IMR-90 (cell line): Measurements from ENCODE around the gene ABHD17A. TPM values are rescaled to one million over a fixed set of nuclear protein-coding genes. Genes with fewer than 3 reads are reported as not detected.

ENCODE experiments used
- ATAC-seq: fragments of 200-7000 bp; cut with Tn5 transposase; 2 replicates; pipeline ENCODE4 v1.9.1; 2020; ENCODE audit warnings: low read depth, mild to moderate bottlenecking, moderate library complexity
- BruUV-seq: library from RNA; stranded (reverse); fragments of 400-500 nt; replicated peaks from 2 replicates; lab custom pipeline; 2021; lab: Mats Ljungman, UMichigan
- CTCF ChIA-PET: fragments of 300-600 bp; formaldehyde crosslinking; extraction: SDS; loops from one replicate; lab custom pipeline; 2021; ENCODE audit warnings: antibody characterized with exemption; lab: Yijun Ruan, JAX
- POLR2A ChIA-PET: fragments of 300-600 bp; sonication (Branson Sonifier 250); formaldehyde crosslinking; loops from one replicate; lab custom pipeline; 2022; ENCODE audit warnings: antibody characterized with exemption; ENCODE audit not compliant: unreplicated experiment; lab: Charles Lee
- DNase-seq: peaks from one replicate; pipeline ENCODE4 v3.0.0; 2013
- H2AFZ ChIP-seq: replicated peaks from 2 replicates; pipeline ENCODE3; 2013; ENCODE audit warnings: low read length, mild to moderate bottlenecking; ENCODE audit not compliant: poor library complexity
- H2AK5ac ChIP-seq: 2 replicates; pipeline ENCODE4 v1.6.1; 2013; ENCODE audit warnings: low read depth, low read length, inconsistent platforms
- H2AK9ac ChIP-seq: replicated peaks from 2 replicates; pipeline ENCODE3; 2013; ENCODE audit warnings: mild to moderate bottlenecking, low read depth, low read length, moderate library complexity; ENCODE audit not compliant: poor library complexity
- H2BK120ac ChIP-seq: 2 replicates; pipeline ENCODE4 v1.6.1; 2013; ENCODE audit warnings: low read depth, low read length, inconsistent platforms
- H2BK15ac ChIP-seq: 3 replicates; pipeline ENCODE4 v1.6.1; 2013; ENCODE audit warnings: low read depth, low read length, inconsistent platforms
- H2BK20ac ChIP-seq: 2 replicates; pipeline ENCODE4 v1.6.1; 2013; ENCODE audit warnings: low read depth, mild to moderate bottlenecking, inconsistent platforms, low read length, moderate library complexity
- H2BK5ac ChIP-seq: 2 replicates; pipeline ENCODE4 v1.6.1; 2013; ENCODE audit warnings: mild to moderate bottlenecking, low read depth, low read length, inconsistent platforms; ENCODE audit not compliant: poor library complexity, severe bottlenecking
- H3K14ac ChIP-seq: replicated peaks from 2 replicates; pipeline ENCODE4 v1.6.1; 2013; ENCODE audit warnings: low read depth, low read length, inconsistent platforms
- H3K18ac ChIP-seq: 2 replicates; pipeline ENCODE4 v1.6.1; 2013; ENCODE audit warnings: low read depth, low read length, control low read depth
- H3K23ac ChIP-seq: 2 replicates; pipeline ENCODE4 v1.6.1; 2013; ENCODE audit warnings: low read depth, low read length, inconsistent platforms
- H3K27ac ChIP-seq: 2 replicates; pipeline ENCODE4 v1.5.1; 2013; ENCODE audit warnings: mild to moderate bottlenecking, control low read depth, low read length; ENCODE audit not compliant: insufficient read depth
- H3K27me3 ChIP-seq: 2 replicates; pipeline ENCODE4 v1.6.1; 2013; ENCODE audit warnings: low read length; ENCODE audit not compliant: control insufficient read depth, insufficient read depth
- H3K36me3 ChIP-seq: 2 replicates; pipeline ENCODE4 v1.6.1; 2013; ENCODE audit warnings: low read length, mixed read lengths; ENCODE audit not compliant: control insufficient read depth, insufficient read depth
- H3K4ac ChIP-seq: 2 replicates; pipeline ENCODE4 v1.6.1; 2013; ENCODE audit warnings: low read depth, low read length, inconsistent platforms
- H3K4me1 ChIP-seq: 2 replicates; pipeline ENCODE4 v1.6.1; 2013; ENCODE audit warnings: low read length, mixed read lengths; ENCODE audit not compliant: control insufficient read depth, insufficient read depth
- H3K4me2 ChIP-seq: 2 replicates; pipeline ENCODE4 v1.6.1; 2013; ENCODE audit warnings: low read depth, mild to moderate bottlenecking, control low read depth, low read length, moderate library complexity
- H3K4me3 ChIP-seq: 2 replicates; pipeline ENCODE4 v1.5.1; 2013; ENCODE audit warnings: low read depth, mild to moderate bottlenecking, control low read depth, low read length, moderate library complexity; ENCODE audit not compliant: insufficient read depth
- H3K56ac ChIP-seq: 2 replicates; pipeline ENCODE4 v1.6.1; 2013; ENCODE audit warnings: low read length, inconsistent platforms; ENCODE audit not compliant: insufficient read depth; ENCODE audit errors: extremely low read depth
- H3K79me1 ChIP-seq, 2 experiments: 2 replicates each; pipeline ENCODE4 v1.6.1; 2013; ENCODE audit warnings: low read length in 2 of 2, inconsistent platforms in 1 of 2, low read depth in 1 of 2
- H3K9ac ChIP-seq: 2 replicates; pipeline ENCODE4 v1.6.1; 2013; ENCODE audit warnings: low read depth, low read length, control low read depth
- H3K9me1 ChIP-seq: 2 replicates; pipeline ENCODE4 v1.6.1; 2013; ENCODE audit warnings: low read length, inconsistent platforms; ENCODE audit not compliant: insufficient read depth
- H3K9me3 ChIP-seq: 2 replicates; pipeline ENCODE4 v1.6.1; 2013; ENCODE audit warnings: low read length; ENCODE audit not compliant: control insufficient read depth, insufficient read depth
- H4K20me1 ChIP-seq: 2 replicates; pipeline ENCODE4 v1.6.1; 2013; ENCODE audit warnings: low read length, inconsistent platforms; ENCODE audit not compliant: insufficient read depth
- H4K5ac ChIP-seq: 2 replicates; pipeline ENCODE4 v1.6.1; 2013; ENCODE audit warnings: mild to moderate bottlenecking, low read depth, low read length, control low read depth
- H4K8ac ChIP-seq, 2 experiments: 2 replicates each; pipeline ENCODE4 v1.6.1; 2013; ENCODE audit warnings: low read depth in 2 of 2, low read length in 2 of 2, control low read depth in 1 of 2, inconsistent platforms in 1 of 2
- H4K91ac ChIP-seq: 2 replicates; pipeline ENCODE4 v1.6.1; 2013; ENCODE audit warnings: low read depth, low read length, inconsistent platforms; ENCODE audit not compliant: insufficient read depth
- CEBPB ChIP-seq: IDR thresholded peaks from 2 replicates; pipeline ENCODE4 v1.6.1; 2012; ENCODE audit warnings: low read depth, low read length, improper control_type of control experiment
- CTCF ChIP-seq: conservative IDR thresholded peaks from 2 replicates; pipeline ENCODE4 v1.5.1; 2012; ENCODE audit warnings: mild to moderate bottlenecking, low read depth, low read length, improper control_type of control experiment
- MAFK ChIP-seq: IDR thresholded peaks from 2 replicates; pipeline ENCODE4 v1.6.1; 2012; ENCODE audit warnings: low read depth, low read length, improper control_type of control experiment
- MXI1 ChIP-seq: IDR thresholded peaks from 2 replicates; pipeline ENCODE4 v1.6.1; 2012; ENCODE audit warnings: low read depth, mild to moderate bottlenecking, low read length, moderate library complexity, borderline replicate concordance
- RCOR1 ChIP-seq: IDR thresholded peaks from 2 replicates; pipeline ENCODE4 v1.6.1; 2012; ENCODE audit warnings: mild to moderate bottlenecking, low read length, improper control_type of control experiment; ENCODE audit not compliant: insufficient replicate concordance
- WGBS, 2 experiments: methylation state at CpG; one replicate each; pipeline versions ENCODE4 v1.1.5 to v1.1.7; 2013; ENCODE audit warnings: missing lambda C conversion rate in 2 of 2; ENCODE audit not compliant: insufficient read length in 1 of 2; ENCODE audit errors: extremely low coverage in 2 of 2; 5-methylcytosine and 5-hydroxymethylcytosine counted together
- dilution Hi-C: fragments of 300-500 bp; cut with HindIII; formaldehyde crosslinking; loops from one replicate; pipeline ENCODE4 v1.14.3; 2018; ENCODE audit warnings: low sequenced_read_pairs; ENCODE audit not compliant: unreplicated experiment
- in situ Hi-C: fragments of 300-500 bp; cut with MboI; formaldehyde crosslinking; loops from 3 replicates; pipeline ENCODE4 v1.14.3; 2019; ENCODE audit warnings: low sequenced_read_pairs, inconsistent platforms, mixed read lengths
- intact Hi-C: fragments of 100-400 bp; cut with micrococcal nuclease; formaldehyde crosslinking; loops from 2 replicates; pipeline ENCODE4 v1.10.0; 2022
- polyA plus RNA-seq, 3 experiments: library from polyadenylated mRNA; depleted of rRNA; stranded (reverse); fragments of >200 nt; gene quantifications; 2 replicates each; pipeline ENCODE4 v1.2.3, GENCODE V29; 2012; ENCODE audit warnings: low replicate concordance in 1 of 3
- total RNA-seq: library from RNA; depleted of rRNA; stranded (reverse); fragments of >200 nt; gene quantifications from 2 replicates; pipeline ENCODE4 v1.2.3, GENCODE V29; 2012

Gene ABHD17A
- total and polyA plus RNA-seq, 2 of the 4 experiments (the other 2 are of a cell fraction): 37.8 to 76.2 TPM

- Histone ChIP-seq H3K9me3 (no peaks in the 10 kb centered on the region), H2AK5ac (peak overlapping the region; percentile 100), H3K14ac (peak overlapping the region; percentile 97), H3K4me1 (peaks cover 51% of the 10 kb centered on the region), H3K9ac (peak overlapping the region; percentile 88), H3K27ac (peak overlapping the region; percentile 98), H3K18ac (peak overlapping the region; percentile 77; the same call in 1 of the 2 replicates), H3K27me3 (no peaks in the 10 kb centered on the region), H2BK15ac (peak overlapping the region; percentile 56; the same call in 1 of the 3 replicates), H2BK20ac (peak overlapping the region; percentile 51; the same call in 1 of the 2 replicates), H3K9me1 (peaks cover 7% of the 10 kb centered on the region; the same call in 1 of the 2 replicates), H3K4me3 (peak overlapping the region; percentile 33), H3K4ac (peak overlapping the region; percentile 98), H3K4me2 (peak overlapping the region; percentile 90), H2BK5ac (peak overlapping the region; percentile 94), H2BK120ac (peak overlapping the region; percentile 80), H3K56ac (peak overlapping the region; percentile 35), H4K8ac (peak overlapping the region; percentile 88 to 93), H4K91ac (peak overlapping the region; percentile 97), H4K20me1 (peaks cover 75% of the 10 kb centered on the region), H3K36me3 (no peaks in the 10 kb centered on the region), H2AK9ac (peak overlapping the region; percentile 100), H4K5ac (peak overlapping the region; percentile 93), H3K79me1 (peaks cover 13 to 89% of the 10 kb centered on the region in 2 experiments; a peak in 3 of 4 replicates), H2AFZ (peak overlapping the region; percentile 89), H3K23ac (peak overlapping the region; percentile 54)
- dilution Hi-C loops (no loop called here), in situ Hi-C loops (no loop called here), intact Hi-C loops (no loop called here)
- 43% methylated on average over 3 of the region's 13 CpGs; no CpG with 5 or more reads in 1 of the 2 experiments for WGBS, 2 experiments
- TF ChIP-seq RCOR1 (no peak), CTCF (no peak), CEBPB (no peak), MXI1 (0 out of 2 replicates have a peak, but pooled peaks have one; percentile 1), MAFK (no peak)
- ATAC-seq (peak; percentile 1), DNase-seq (peak; percentile 23)
- no TSS peak for BruUV-seq
- ChIA-PET POLR2A (no interaction called here), CTCF (no interaction called here)
These were observed 29.5 kb downstream of the ABHD17A start for GRCh38 chr19:1855828-1856255.
